Neuron (in vitro differentiated cells): Measurements from ENCODE around the gene SPG7.

Source experiments
- H2AFZ ChIP-seq: one replicate; pipeline ENCODE4 v1.6.1; 2013; ENCODE audit warnings: low read depth, mild to moderate bottlenecking, inconsistent platforms, low read length, moderate library complexity
- H3K27me3 ChIP-seq: one replicate; pipeline ENCODE4 v1.6.1; 2013; ENCODE audit warnings: low read length; ENCODE audit not compliant: insufficient read depth
- H3K36me3 ChIP-seq: one replicate; pipeline ENCODE4 v1.6.1; 2013; ENCODE audit warnings: low read length; ENCODE audit not compliant: insufficient read depth
- H3K4me1 ChIP-seq: one replicate; pipeline ENCODE4 v1.6.1; 2013; ENCODE audit warnings: low read length; ENCODE audit not compliant: insufficient read depth
- H3K4me3 ChIP-seq: 2 replicates; pipeline ENCODE4 v1.5.1; 2013; ENCODE audit warnings: mild to moderate bottlenecking, low read length, moderate library complexity
- H3K9me3 ChIP-seq: one replicate; pipeline ENCODE4 v1.6.1; 2013; ENCODE audit warnings: low read length

Gene SPG7

DNA sequence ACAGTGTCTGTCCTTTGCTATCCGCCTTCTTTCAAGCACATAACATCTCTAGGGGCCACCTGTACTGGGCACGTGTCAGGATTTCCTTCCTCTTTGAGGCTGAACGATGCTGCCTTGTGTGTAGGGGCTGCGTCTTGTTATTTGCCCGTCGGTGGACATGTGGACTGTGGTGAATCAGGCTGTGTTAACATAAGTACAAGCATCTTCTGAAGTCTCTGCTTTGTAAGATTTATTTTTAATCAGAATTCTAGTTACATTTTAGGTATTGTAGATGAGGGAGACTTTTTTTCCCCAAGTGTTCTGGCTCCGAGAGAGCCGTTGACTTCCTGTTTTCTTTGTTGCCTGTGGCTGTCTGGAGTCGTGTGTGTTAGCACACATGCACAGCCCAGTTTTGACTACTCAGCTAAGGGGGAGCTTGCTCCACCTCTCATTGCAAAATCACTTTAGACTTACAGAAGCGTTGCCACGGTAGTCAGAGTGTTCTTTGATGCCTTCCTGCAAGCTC is 26.1 kb downstream of the SPG7 start:
- H2AFZ ChIP-seq, result no peak overlapping the region
- H3K4me1 ChIP-seq, result no peaks in the 10 kb centered on the region
- peaks cover 77% of the 10 kb centered on the region for H3K36me3 ChIP-seq
- H3K4me3 ChIP-seq, result no peak overlapping the region
- H3K27me3 ChIP-seq, result no peaks in the 10 kb centered on the region
- H3K9me3 ChIP-seq, result no peaks in the 10 kb centered on the region

DNA sequence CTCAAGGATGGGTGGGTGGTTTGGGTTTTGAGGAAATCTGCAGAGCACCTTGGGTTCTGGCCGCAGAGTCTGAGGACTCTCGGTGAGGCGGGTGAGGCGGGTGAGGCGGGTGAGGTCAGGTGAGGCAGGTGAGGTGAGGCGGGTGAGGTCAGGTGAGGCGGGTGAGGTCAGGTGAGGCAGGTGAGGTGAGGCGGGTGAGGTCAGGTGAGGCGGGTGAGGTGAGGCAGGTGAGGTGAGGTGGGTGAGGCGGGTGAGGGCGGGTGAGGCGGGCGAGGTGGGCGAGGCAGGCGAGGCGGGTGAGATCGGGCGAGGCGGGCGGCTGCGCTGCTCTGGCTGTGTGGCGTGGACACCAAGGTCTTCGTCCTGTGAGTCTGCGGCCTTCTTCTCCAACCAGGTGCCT is 28.2 kb downstream of the SPG7 start:
- H3K4me1 ChIP-seq, result no peaks in the 10 kb centered on the region
- no peak overlapping the region for H3K4me3 ChIP-seq
- H2AFZ ChIP-seq, result no peak overlapping the region
- no peaks in the 10 kb centered on the region for H3K9me3 ChIP-seq
- peaks cover 71% of the 10 kb centered on the region for H3K36me3 ChIP-seq
- H3K27me3 ChIP-seq, result no peaks in the 10 kb centered on the region

DNA sequence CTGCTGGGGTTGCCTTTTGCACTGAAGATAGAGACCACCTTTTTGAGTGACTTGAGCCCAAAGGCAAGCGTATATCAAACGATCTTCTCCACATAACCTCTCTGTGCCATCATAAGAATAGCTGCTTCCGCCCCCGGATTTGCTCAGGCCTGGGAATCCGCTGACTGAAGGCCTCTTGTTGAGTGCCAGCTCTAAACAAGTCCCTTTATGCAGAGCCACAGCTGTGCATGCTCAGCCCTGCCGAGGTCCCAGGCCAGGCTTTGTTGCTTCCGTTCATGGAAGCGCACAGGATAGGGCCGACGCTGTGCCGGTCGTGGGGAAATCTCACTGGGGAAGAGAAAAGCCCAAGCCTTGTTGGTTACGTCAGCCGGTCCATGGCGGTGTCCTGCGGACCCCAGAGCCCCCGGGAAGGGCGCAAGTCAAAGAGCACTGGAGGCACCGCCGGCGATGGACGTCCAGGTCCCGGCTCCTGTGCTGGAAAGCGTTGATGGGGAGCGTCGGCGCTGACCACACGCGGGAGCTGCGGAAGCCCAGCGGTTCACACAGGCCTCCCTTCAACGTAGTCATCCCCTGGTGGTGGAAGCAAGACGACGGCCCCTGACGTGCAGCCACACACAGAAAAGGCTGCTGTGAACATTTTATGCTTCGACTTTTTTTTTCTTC is 28.8 kb downstream of the SPG7 start:
- Histone ChIP-seq H3K4me1 (no peaks in the 10 kb centered on the region), H3K4me3 (no peak overlapping the region), H3K9me3 (no peaks in the 10 kb centered on the region), H2AFZ (no peak overlapping the region), H3K27me3 (no peaks in the 10 kb centered on the region), H3K36me3 (peaks cover 70% of the 10 kb centered on the region)

DNA sequence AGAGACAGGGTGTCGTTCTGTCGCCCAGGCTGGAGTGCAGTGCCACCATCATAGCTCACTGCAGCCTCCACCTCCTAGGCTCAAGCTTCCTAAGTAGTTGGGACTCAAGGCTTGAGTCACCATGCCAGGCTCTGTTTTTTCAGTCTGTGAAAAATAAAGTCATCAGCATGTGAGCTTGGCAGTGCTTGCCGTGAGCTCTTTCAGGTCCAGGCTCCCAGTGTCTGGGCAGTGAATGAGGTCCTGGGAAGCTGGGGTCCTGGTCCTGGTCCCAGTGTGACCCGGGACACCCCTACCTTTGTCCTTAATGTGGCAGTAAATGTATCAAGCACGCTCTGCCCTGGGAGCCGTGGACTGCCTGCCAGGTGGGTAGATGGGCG is 29.3 kb downstream of the SPG7 start:
- no peak overlapping the region for H3K4me3 ChIP-seq
- H3K27me3 ChIP-seq, result no peaks in the 10 kb centered on the region
- peaks cover 68% of the 10 kb centered on the region for H3K36me3 ChIP-seq

DNA sequence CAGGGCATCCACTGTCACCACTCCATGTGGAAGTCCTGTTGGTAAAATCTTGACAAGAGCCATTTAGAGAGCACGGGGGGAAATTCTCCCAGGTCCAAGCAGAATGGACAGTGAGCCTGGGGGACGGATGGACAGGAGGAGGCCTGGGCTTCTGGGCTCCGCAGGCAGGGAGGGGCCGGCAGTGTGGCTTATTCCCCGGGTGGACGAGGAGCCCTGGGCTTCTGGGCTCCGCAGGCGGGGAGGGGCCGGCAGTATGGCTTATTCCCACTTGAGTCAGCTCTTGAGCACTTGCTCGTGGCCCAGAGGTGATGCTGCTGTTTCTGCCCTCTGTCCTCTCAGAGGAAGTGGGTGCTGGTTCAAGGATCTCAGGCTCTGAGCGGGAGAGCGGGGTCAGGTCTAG is 30.1 kb downstream of the SPG7 start:
- H3K36me3 ChIP-seq, result peaks cover 66% of the 10 kb centered on the region

More for the DNA sequence above, 29.3 kb downstream of the SPG7 start:
- Histone ChIP-seq H2AFZ (no peak overlapping the region), H3K9me3 (no peaks in the 10 kb centered on the region), H3K4me1 (no peaks in the 10 kb centered on the region)

DNA sequence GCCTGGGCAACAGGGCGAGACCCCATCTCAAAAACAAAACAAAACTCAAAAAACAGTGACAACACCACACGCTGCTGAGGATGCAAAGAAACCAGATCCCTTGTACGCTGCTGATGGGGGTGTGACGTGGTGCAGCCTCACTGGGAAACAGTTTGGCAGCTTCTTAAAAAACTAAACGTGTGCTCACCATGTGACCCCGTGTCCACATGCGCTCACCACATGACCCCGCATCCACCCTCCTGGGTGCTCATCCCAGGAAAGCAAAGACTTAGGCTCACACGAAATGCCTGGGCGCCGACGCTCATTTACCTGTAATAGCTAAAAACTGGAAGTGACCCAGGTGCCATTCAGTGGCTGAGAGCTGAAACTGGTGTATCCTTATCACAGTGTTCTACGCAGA is 32.4 kb downstream of the SPG7 start:
- no peak overlapping the region for H3K4me3 ChIP-seq
- peaks cover 62% of the 10 kb centered on the region for H3K36me3 ChIP-seq
- H3K9me3 ChIP-seq, result no peaks in the 10 kb centered on the region
- H3K4me1 ChIP-seq, result no peaks in the 10 kb centered on the region
- H3K27me3 ChIP-seq, result no peaks in the 10 kb centered on the region
- H2AFZ ChIP-seq, result no peak overlapping the region

More for the DNA sequence above, 30.1 kb downstream of the SPG7 start:
- Histone ChIP-seq H2AFZ (no peak overlapping the region), H3K9me3 (no peaks in the 10 kb centered on the region), H3K4me3 (no peak overlapping the region), H3K27me3 (no peaks in the 10 kb centered on the region), H3K4me1 (no peaks in the 10 kb centered on the region)

DNA sequence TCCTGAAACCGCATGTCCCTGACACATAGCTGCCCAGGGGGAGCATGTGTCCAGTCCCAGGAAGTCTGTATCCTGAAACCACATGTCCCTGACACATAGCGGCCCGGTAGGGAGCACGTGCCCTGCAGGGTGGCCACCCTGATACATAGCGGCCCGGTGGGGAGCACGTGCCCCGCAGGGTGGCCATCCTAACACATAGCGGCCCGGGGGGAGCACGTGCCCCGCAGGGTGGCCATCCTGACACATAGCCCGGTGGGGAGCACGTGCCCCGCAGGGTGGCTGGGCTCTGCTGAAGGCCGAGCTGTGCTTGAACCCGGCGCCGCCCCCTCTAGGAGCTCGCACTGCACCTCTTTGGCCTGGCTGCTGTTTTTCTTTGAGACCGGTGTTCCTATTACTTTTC is 33.6 kb downstream of the SPG7 start:
- Histone ChIP-seq H3K4me1 (no peaks in the 10 kb centered on the region), H3K9me3 (no peaks in the 10 kb centered on the region), H3K4me3 (no peak overlapping the region), H3K36me3 (peaks cover 70% of the 10 kb centered on the region), H2AFZ (no peak overlapping the region), H3K27me3 (no peaks in the 10 kb centered on the region)

DNA sequence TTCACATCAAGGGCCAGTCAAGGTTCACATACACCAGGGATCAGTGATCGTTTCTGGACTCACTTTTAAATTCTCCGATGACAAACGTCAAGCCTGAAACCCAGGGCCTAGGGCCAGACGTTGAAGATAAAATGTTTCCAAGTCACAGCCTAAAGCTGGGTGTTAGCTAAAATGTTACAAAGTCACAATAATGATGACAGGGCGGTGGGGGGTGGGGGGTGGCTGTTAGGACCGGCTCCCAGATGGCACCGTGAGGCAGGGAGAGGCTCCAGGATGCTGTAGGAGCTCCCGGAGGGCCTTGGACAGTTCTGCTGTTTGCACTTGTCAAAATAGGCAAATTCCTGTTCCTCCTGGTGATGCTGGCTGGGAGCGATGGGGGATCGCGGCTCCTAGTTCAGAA is 35.9 kb downstream of the SPG7 start:
- H3K36me3 ChIP-seq, result peaks cover 68% of the 10 kb centered on the region
- no peaks in the 10 kb centered on the region for H3K27me3 ChIP-seq
- H3K4me1 ChIP-seq, result no peaks in the 10 kb centered on the region
- no peak overlapping the region for H2AFZ ChIP-seq
- H3K4me3 ChIP-seq, result no peak overlapping the region
- no peaks in the 10 kb centered on the region for H3K9me3 ChIP-seq

DNA sequence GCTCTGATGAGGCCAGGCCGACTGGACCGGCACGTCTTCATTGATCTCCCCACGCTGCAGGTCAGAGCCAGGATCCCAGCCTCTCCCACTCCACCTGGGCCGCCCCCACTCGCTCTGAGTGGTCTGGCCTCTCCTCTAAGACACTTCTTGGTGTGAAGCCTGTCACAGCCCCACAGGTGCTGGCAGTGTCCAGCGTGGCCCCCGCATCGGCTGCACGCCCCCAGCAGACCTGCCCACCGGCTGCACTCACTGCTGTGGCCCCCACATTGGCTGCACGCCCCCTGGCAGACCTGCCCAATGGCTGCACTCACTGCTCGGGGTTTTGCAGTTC is 36.5 kb downstream of the SPG7 start:
- Histone ChIP-seq H3K4me1 (no peaks in the 10 kb centered on the region), H3K9me3 (no peaks in the 10 kb centered on the region), H3K27me3 (no peaks in the 10 kb centered on the region), H3K36me3 (peaks cover 73% of the 10 kb centered on the region), H2AFZ (no peak overlapping the region), H3K4me3 (no peak overlapping the region)

DNA sequence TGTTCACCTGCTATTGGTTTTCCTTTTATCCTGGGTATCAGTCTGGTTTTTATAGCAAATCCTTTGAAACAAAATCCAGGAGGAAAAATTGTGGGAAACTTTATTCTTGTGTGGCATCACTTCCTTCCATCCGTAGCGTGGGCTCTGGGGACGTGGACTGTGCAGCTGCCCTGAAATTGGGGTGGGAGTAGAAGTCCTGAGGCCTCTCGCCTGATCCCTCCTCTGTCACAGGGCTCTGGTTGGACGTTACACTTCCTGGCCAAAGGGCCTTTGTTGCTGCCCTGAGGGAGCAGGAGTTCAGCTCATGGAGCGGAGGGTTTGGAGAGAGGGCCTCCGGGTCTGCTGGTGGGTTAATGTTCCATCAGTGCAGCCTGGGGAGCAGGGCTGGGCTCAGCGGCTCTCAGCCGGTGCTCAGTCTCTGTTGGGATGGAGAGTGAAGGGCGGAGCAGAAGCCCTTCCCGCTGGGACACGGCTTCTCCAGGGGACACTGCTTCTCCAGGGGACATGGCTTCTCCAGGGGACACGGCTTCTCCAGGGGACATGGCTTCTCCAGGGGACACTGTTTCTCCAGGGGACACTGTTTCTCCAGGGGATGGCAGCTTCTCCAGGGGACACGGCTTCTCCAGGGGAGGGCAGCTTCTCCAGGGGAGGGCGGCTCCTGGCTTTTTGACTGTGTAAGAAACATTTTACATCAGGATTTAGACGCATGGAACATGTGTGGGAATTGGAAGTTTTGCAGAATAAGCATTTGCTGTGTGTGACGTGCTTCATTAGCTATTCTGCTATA is 37.0 kb downstream of the SPG7 start:
- H3K4me1 ChIP-seq, result no peaks in the 10 kb centered on the region
- H3K27me3 ChIP-seq, result no peaks in the 10 kb centered on the region
- no peak overlapping the region for H2AFZ ChIP-seq
- no peak overlapping the region for H3K4me3 ChIP-seq
- H3K9me3 ChIP-seq, result no peaks in the 10 kb centered on the region
- H3K36me3 ChIP-seq, result peaks cover 79% of the 10 kb centered on the region

DNA sequence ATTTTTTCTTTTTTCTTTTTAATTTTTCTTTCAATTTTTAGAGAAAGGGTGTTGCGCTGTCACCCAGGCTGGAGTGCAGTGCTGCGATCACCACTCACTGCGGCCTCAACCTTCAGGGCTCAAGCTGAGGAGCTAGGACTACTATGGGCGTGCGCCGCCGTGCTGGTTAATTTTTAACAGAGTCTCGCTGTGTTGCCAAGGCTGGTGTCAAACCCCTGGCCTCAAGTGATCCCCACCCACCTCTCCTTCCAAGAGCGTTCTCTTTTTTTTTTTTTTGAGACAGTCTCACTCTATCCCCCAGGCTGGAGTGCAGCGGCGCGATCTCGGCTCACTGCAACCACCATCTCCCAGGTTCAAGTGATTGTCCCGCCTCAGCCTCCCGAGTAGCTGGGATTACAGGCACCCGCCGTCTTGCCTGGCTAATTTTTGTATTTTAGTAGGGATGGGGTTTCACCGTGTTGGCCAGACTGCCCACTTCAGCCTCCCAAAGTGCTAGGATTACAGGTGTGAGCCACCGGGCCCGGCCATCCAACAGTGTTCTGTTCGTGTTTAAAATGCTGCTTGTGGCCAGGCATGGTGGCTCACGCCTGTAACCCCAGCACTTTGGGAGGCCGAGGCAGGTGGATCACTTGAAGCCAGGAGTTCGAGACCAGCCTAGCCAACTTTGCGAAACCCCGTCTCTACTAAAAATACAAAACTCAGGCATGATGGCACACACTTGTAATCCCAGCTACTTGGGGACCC is 37.8 kb downstream of the SPG7 start:
- H3K4me3 ChIP-seq, result no peak overlapping the region
- H3K9me3 ChIP-seq, result no peaks in the 10 kb centered on the region
- H3K36me3 ChIP-seq, result peaks cover 82% of the 10 kb centered on the region
- no peaks in the 10 kb centered on the region for H3K27me3 ChIP-seq
- no peak overlapping the region for H2AFZ ChIP-seq
- H3K4me1 ChIP-seq, result no peaks in the 10 kb centered on the region

DNA sequence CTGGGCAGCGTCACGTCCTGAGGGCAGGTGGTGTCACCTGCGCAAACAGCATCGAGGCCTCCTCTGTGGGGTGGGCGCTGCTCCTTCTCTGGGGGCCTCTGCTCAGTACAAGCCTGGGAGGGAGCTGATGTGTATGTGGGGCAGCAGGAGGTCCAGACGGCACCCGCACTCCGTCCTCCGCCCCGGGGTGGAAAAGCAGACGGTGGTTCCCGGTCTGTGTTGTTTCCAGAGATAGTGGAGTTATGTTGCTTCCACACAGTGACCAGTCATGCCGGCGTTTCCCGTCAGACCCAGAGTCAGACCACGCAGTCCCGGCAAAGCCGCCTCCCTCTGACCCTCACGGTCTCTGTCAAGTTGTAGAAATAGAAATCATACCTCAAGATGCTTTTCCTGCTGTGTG is 38.6 kb downstream of the SPG7 start:
- H3K27me3 ChIP-seq, result no peaks in the 10 kb centered on the region
- peaks cover 83% of the 10 kb centered on the region for H3K36me3 ChIP-seq
- no peak overlapping the region for H3K4me3 ChIP-seq
- H3K4me1 ChIP-seq, result no peaks in the 10 kb centered on the region
- H2AFZ ChIP-seq, result no peak overlapping the region
- H3K9me3 ChIP-seq, result no peaks in the 10 kb centered on the region

DNA sequence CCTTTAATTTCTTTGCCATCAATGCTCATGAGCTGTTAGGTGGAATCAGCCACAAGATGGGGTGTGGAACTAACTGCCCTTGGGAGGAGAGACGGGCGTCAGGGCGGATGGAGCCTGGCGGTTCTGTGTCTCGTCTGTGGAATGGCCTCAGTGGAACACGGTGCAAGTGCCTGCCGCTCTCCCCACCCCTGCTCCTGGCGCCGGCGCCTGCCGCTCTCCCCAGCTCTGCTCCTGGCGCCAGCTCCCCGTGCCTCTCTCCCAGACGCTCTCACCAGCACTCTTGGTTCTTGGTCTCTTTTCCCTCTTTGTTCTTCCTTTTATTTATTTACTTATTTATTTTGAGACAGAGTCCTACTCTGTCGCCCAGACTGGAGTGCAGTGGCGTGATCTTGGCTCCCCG is 39.1 kb downstream of the SPG7 start:
- no peaks in the 10 kb centered on the region for H3K9me3 ChIP-seq
- H2AFZ ChIP-seq, result no peak overlapping the region
- peaks cover 84% of the 10 kb centered on the region for H3K36me3 ChIP-seq
- H3K4me1 ChIP-seq, result no peaks in the 10 kb centered on the region
- H3K27me3 ChIP-seq, result no peaks in the 10 kb centered on the region
- no peak overlapping the region for H3K4me3 ChIP-seq
